ENCODE measurements around the gene PRDM16. TPM values are rescaled to one million over a fixed set of nuclear protein-coding genes. Genes with fewer than 3 reads are reported as not detected.

PRDM16 gene
- total RNA-seq, 1 donor from 2014 or later = 12.8 TPM

GRCh38 chr1:3247521-3248121 is 178.6 kb downstream of the PRDM16 start:
- intact Hi-C loops (cut with DNase I) = no loop called here
- no peak for ATAC-seq
- DNase-seq (ENCODE audit: missing footprints) = peak; percentile 51

GRCh38 chr1:3248155-3249141 is 179.4 kb downstream of the PRDM16 start:
- DNase-seq (ENCODE audit: missing footprints) = peak; percentile 25
- ATAC-seq = no peak
- intact Hi-C loops (cut with DNase I) = no loop called here

DNA sequence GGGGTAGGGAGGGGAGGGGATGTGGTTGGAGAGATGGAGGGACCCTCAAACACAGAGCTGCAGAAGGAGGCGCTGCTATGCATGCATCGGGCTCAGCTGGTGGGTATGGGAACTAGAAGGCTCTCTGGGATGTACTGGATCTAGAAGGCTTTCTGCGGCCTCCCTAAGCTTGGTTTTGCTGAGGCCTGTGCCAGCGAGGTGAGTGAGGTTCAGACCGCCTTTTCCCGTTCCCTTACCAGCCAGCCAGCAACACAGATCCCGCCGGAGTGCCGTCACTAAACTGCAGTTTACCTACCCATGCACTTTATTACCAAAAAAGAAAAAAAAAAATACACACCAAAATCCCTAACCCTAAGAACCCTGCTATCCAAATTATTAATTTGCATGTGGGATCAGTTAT is 180.2 kb downstream of the PRDM16 start:
- DNase-seq (ENCODE audit: missing footprints) = peak; percentile 45
- intact Hi-C loops (cut with DNase I) = no loop called here
- ATAC-seq = no peak

- intact Hi-C loops (cut with DNase I) = no loop called here
- DNase-seq (ENCODE audit: missing footprints) = peak; percentile 53
- ATAC-seq = no peak
Measured at GRCh38 chr1:3249631-3250501, 180.9 kb downstream of the PRDM16 start.

GRCh38 chr1:3250624-3251023 is 181.6 kb downstream of the PRDM16 start:
- no peak for ATAC-seq
- intact Hi-C loops (cut with DNase I) = no loop called here
- DNase-seq (ENCODE audit: missing footprints) = no peak

- intact Hi-C loops (cut with DNase I) = no loop called here
Measured at GRCh38 chr1:3251099-3251806, 182.2 kb downstream of the PRDM16 start.

GRCh38 chr1:3251807-3252428 is 182.9 kb downstream of the PRDM16 start:
- intact Hi-C loops (cut with DNase I) = no loop called here
- ATAC-seq (no peak), DNase-seq (ENCODE audit: missing footprints) (peak; percentile 59)

More at GRCh38 chr1:3251099-3251806, 182.2 kb downstream of the PRDM16 start:
- peak; percentile 16 for ATAC-seq
- DNase-seq (ENCODE audit: missing footprints) = peak; percentile 9

DNA sequence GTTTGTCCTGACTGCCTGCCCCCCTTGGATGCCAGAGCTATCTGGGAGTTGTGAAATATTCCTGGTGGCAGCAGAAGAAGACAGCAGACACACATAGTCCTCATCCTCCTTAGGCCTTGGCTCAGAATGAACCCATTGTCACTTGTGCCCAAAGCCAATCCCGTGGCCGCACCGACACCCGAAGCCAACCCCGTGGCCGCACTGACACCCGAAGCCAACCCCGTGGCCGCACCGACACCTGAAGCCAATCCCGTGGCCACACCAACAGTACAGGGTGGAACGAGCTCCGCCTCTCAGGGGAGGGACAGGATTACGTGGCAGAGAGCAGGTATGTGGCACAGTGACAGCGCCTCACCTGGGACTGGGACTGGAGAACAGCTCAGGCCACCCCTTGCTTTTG is 186.7 kb downstream of the PRDM16 start:
- no peak for ATAC-seq
- intact Hi-C loops (cut with DNase I) = no loop called here
- DNase-seq (ENCODE audit: missing footprints) = peak; percentile 21

DNA sequence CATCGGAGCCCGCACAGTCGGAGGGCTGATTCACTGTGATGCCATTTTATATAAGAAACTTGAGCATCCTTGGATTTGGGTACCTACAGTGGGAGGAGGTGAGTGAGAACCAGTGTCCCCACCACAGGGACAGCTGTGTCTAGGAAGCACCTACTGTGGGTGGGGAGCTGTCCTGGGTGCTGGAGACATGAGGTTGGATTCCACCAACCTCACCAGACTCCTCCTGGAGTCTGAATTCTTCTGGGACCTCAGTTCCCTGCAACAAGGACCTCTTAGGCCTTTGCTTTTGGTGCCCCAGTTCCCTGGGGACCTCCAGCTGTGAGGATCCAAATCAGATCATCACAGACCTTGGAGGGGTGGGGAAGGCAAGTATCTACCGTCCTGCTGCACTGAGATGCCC is 188.8 kb downstream of the PRDM16 start:
- DNase-seq (ENCODE audit: missing footprints) (peak; percentile 1), ATAC-seq (no peak)
- intact Hi-C loops (cut with DNase I) = no loop called here

- intact Hi-C loops (cut with DNase I) = no loop called here
- DNase-seq (ENCODE audit: missing footprints) = no peak
- no peak for ATAC-seq
Measured at GRCh38 chr1:3258386-3259003, 189.5 kb downstream of the PRDM16 start.

DNA sequence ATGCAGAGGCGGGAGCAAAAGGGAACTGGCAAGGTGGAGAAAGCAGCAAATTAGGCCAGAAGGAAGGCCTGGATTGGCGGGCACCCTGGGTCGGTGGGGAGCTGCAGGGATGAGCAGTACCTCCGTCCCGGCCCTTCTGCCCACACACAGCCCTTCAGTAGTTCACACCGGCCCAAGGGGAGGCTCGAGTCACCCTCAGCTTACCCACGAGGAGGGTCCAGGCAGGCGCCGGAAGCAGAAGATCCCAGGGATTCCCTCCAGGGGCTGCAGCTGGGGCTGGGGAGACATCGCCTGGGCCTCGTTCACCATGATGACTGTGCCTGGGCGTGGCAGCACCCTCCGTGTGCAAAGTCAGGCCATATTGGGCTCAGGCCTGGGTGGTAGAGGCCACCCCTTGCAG is 190.0 kb downstream of the PRDM16 start:
- intact Hi-C loops (cut with DNase I) = no loop called here
- DNase-seq (ENCODE audit: missing footprints) (no peak), ATAC-seq (no peak)

DNA sequence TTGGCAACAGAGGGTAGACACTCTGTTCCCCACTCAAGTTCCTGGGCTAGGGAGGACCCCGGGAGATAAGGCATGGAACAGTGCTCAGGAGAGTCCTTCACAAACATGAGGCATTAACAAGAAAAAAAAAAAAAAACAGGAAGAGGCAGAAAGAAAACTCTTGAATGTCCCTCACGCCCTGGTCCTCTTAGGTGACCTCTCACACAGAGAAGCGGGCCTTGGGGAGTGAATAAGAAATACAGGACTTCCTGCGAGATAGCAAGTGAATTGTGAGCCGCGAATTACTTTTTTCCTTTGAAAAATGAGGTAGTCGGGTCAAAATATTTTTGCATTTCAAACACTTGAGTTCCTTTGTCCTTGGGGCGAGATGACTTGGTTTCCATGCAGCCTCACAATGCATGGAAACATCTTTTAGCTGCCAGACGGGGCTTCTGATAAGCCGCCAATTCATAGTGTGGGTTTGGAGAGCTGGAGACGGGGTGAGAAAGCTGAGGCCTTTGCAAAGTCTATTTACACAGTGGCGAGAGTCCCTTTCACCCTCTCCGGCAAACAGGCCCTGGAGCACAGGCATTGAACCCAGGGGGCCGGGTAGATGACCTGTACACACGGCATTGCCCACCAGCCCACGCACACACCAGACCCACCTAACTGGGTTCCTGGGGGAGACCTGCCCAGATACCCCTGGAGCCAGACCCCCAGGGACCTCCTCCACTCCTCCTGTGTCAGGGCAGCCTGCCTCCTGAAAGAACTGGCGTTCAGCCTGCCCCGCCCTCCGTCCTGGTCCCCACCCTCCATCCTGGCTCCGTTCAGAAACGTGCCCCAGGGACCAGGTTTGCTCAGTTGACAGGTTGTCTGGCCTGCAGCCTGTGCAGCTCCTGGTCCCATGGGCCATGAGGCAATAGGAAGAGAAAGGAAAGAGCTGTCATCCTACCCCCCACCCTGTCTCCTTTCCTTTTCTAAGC is 192.3 kb downstream of the PRDM16 start:
- peak; percentile 62 for DNase-seq (ENCODE audit: missing footprints)
- ATAC-seq = no peak
- intact Hi-C loops (cut with DNase I) = no loop called here

- ATAC-seq = no peak
- intact Hi-C loops (cut with DNase I) = no loop called here
- peak; percentile 1 for DNase-seq (ENCODE audit: missing footprints)
Measured at GRCh38 chr1:3261969-3262579, 193.1 kb downstream of the PRDM16 start.

- intact Hi-C loops (cut with DNase I) = no loop called here
- peak; percentile 10 for ATAC-seq
- DNase-seq (ENCODE audit: missing footprints) = peak; percentile 48
Measured at GRCh38 chr1:3262681-3263286, 193.8 kb downstream of the PRDM16 start.

GRCh38 chr1:3263790-3264189 is 194.8 kb downstream of the PRDM16 start:
- DNase-seq (ENCODE audit: missing footprints) = no peak
- no peak for ATAC-seq
- intact Hi-C loops (cut with DNase I) = no loop called here

DNA sequence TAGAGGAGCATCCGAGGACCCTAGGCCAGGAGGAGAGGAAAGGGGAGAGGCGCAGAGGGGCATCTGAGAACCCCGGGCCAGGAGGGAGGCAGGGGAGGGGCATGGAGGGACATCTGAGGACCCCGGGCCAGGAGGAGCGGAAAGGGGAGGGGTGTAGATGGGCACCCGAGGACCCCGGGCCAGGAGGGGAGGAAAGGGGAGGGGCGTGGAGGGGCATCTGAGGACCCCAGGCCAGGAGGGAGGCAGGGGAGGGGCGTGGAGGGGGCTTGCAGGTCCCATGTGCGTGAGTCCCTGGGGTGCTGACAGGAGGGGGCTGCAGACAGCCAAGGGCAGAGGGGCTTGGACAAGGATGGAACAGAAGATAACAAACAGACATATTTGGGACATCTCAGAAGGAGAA is 195.5 kb downstream of the PRDM16 start:
- ATAC-seq (no peak), DNase-seq (ENCODE audit: missing footprints) (peak; percentile 41)
- intact Hi-C loops (cut with DNase I) = no loop called here
